Measurements from ENCODE around the gene PROK1. TPM values are rescaled to one million over a fixed set of nuclear protein-coding genes. Genes with fewer than 3 reads are reported as not detected.
"Not testable (repeated sequence)": the region's sequence is repeated elsewhere in the genome, so short reads cannot be mapped to it uniquely, and the experiment has no call there.

Gene PROK1
- total and polyA plus RNA-seq, 2 donors (not counting 1 experiment from before 2014, with no cell fraction given): not detected

GRCh38 chr1:110434946-110435345, 16.0 kb upstream of the PROK1 start:
- ATAC-seq (ENCODE audit: low read depth) (no peak), DNase-seq (no peak)
- Mint-ChIP-seq H3K27ac (no peak overlapping the region), H3K4me1 (no peaks in the 10 kb centered on the region), H3K27me3 (peaks cover 40% of the 10 kb centered on the region), H3K9me3 (ENCODE audit: insufficient read depth) (no peaks in the 10 kb centered on the region), H3K4me3 (no peak overlapping the region)
- WGBS (ENCODE audit: insufficient coverage): 22% methylated on average over 2 of the region's 3 CpGs
- CTCF ChIA-PET: interaction anchor here (0.6 to 2.0 kb wide), 4 partner anchors 89 to 408 kb away, joined by 3 to 7 read pairs (median 4); no protein-coding TSS in a partner anchor
- Histone ChIP-seq H4K20me1 (ENCODE audit: control insufficient read depth, insufficient read depth, low read length, poor library complexity, severe bottlenecking) (no peaks in the 10 kb centered on the region), H3K9me3 (ENCODE audit: control extremely low read depth in 1 of 3, control insufficient read depth in 2 of 3, insufficient read depth in 1 of 3, low read length in 2 of 3) (no peaks in the 10 kb centered on the region), H3K4me3 (ENCODE audit: control extremely low read depth in 1 of 5, extremely low read depth in 1 of 5, insufficient read depth in 1 of 5, low read depth in 2 of 5, low read length in 4 of 5) (no peak overlapping the region), H3K27ac (ENCODE audit: low read length in 2 of 2) (no peak overlapping the region), H2AFZ (ENCODE audit: insufficient read depth, low read depth, low read length, poor library complexity, severe bottlenecking) (no peak overlapping the region), H3K4me2 (replicated peaks; ENCODE audit: low read depth, low read length, poor library complexity, severe bottlenecking) (no peak overlapping the region), H3K79me2 (ENCODE audit: control insufficient read depth, insufficient read depth, low read length) (no peaks in the 10 kb centered on the region), H3K9ac (ENCODE audit: low read length) (no peak overlapping the region), H3K27me3 (replicated peaks in 1 of 4; ENCODE audit: control extremely low read depth in 1 of 4, control insufficient read depth in 3 of 4, insufficient read depth in 4 of 4, low read length in 3 of 4) (peaks cover 0 to 6% (median 3%) of the 10 kb centered on the region in 4 experiments), H3K4me1 (ENCODE audit: control insufficient read depth in 2 of 2, insufficient read depth in 2 of 2, low read length in 2 of 2) (no peaks in the 10 kb centered on the region), H3K36me3 (replicated peaks in 1 of 2; ENCODE audit: control extremely low read depth in 1 of 2, control insufficient read depth in 1 of 2, extremely low read depth in 1 of 2, insufficient read depth in 2 of 2, low read length in 1 of 2) (no peaks in the 10 kb centered on the region)
- POLR2A ChIA-PET: no interaction called here
- intact Hi-C loops (cut with micrococcal nuclease): no loop called here
- TF ChIP-seq EZH2 (IDR thresholded peaks at IDR 0.05; ENCODE audit: borderline replicate concordance, insufficient read depth, low read depth, low read length, poor library complexity, severe bottlenecking): no peak
- TF ChIP-seq, protein P1, sequence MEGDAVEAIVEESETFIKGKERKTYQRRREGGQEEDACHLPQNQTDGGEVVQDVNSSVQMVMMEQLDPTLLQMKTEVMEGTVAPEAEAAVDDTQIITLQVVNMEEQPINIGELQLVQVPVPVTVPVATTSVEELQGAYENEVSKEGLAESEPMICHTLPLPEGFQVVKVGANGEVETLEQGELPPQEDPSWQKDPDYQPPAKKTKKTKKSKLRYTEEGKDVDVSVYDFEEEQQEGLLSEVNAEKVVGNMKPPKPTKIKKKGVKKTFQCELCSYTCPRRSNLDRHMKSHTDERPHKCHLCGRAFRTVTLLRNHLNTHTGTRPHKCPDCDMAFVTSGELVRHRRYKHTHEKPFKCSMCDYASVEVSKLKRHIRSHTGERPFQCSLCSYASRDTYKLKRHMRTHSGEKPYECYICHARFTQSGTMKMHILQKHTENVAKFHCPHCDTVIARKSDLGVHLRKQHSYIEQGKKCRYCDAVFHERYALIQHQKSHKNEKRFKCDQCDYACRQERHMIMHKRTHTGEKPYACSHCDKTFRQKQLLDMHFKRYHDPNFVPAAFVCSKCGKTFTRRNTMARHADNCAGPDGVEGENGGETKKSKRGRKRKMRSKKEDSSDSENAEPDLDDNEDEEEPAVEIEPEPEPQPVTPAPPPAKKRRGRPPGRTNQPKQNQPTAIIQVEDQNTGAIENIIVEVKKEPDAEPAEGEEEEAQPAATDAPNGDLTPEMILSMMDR (IDR thresholded peaks at IDR 0.05): no peak

DNA sequence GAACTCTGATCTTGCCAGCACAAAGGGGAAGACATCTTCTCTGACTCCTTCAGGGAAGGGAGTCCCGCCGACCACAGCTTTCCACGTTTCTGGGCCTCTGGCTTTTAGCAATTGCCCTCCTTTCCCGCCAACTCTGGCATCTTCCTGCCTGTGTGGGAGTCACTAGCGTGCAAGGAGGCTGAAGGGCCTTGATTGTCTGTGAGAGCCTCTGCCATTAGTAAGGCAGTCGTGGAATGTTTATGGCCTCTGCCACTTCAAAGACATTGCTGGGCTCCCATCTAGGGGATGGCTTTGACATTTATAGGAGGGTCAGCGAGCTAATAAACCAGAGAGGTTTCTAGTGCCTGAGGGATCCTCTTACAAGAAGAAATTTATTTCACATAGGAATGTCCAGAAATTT, 14.3 kb upstream of the PROK1 start:
- Histone ChIP-seq H3K4me2 (replicated peaks; ENCODE audit: low read depth, low read length, poor library complexity, severe bottlenecking) (no peak overlapping the region), H3K4me1 (ENCODE audit: control insufficient read depth in 2 of 2, insufficient read depth in 2 of 2, low read length in 2 of 2) (no peaks in the 10 kb centered on the region), H3K27me3 (replicated peaks in 1 of 4; ENCODE audit: control extremely low read depth in 1 of 4, control insufficient read depth in 3 of 4, insufficient read depth in 4 of 4, low read length in 3 of 4) (peaks cover 0 to 6% (median 2%) of the 10 kb centered on the region in 4 experiments), H3K36me3 (replicated peaks in 1 of 2; ENCODE audit: control extremely low read depth in 1 of 2, control insufficient read depth in 1 of 2, extremely low read depth in 1 of 2, insufficient read depth in 2 of 2, low read length in 1 of 2) (no peaks in the 10 kb centered on the region), H3K9me3 (ENCODE audit: control extremely low read depth in 1 of 3, control insufficient read depth in 2 of 3, insufficient read depth in 1 of 3, low read length in 2 of 3) (no peaks in the 10 kb centered on the region), H2AFZ (ENCODE audit: insufficient read depth, low read depth, low read length, poor library complexity, severe bottlenecking) (no peak overlapping the region), H3K27ac (ENCODE audit: low read length in 2 of 2) (no peak overlapping the region), H4K20me1 (ENCODE audit: control insufficient read depth, insufficient read depth, low read length, poor library complexity, severe bottlenecking) (no peaks in the 10 kb centered on the region), H3K4me3 (ENCODE audit: control extremely low read depth in 1 of 5, extremely low read depth in 1 of 5, insufficient read depth in 1 of 5, low read depth in 2 of 5, low read length in 4 of 5) (no peak overlapping the region), H3K9ac (ENCODE audit: low read length) (no peak overlapping the region), H3K79me2 (ENCODE audit: control insufficient read depth, insufficient read depth, low read length) (no peaks in the 10 kb centered on the region)
- H3K4me1 Mint-ChIP-seq: no peaks in the 10 kb centered on the region
- ChIA-PET CTCF (interaction anchor here (0.9 to 2.5 kb wide), 8 partner anchors 21 to 240 kb away, joined by 3 to 12 read pairs (median 4); no protein-coding TSS in a partner anchor), POLR2A (no interaction called here)
- TF ChIP-seq, protein P1 (IDR thresholded peaks at IDR 0.05): no peak
- TF ChIP-seq EZH2 (IDR thresholded peaks at IDR 0.05; ENCODE audit: borderline replicate concordance, insufficient read depth, low read depth, low read length, poor library complexity, severe bottlenecking): no peak
- peaks cover 42% of the 10 kb centered on the region for H3K27me3 Mint-ChIP-seq
- ATAC-seq (ENCODE audit: low read depth) (no peak), DNase-seq (no peak)
- 97% methylated on average over 6 of the region's 7 CpGs for WGBS (ENCODE audit: insufficient coverage)
- no peak overlapping the region for H3K4me3 Mint-ChIP-seq
- intact Hi-C loops (cut with micrococcal nuclease): no loop called here
- H3K9me3 Mint-ChIP-seq (ENCODE audit: insufficient read depth): no peaks in the 10 kb centered on the region
- H3K27ac Mint-ChIP-seq: no peak overlapping the region

GRCh38 chr1:110437645-110438299, 13.2 kb upstream of the PROK1 start:
- DNase-seq; H3K4me1 ChIP-seq (ENCODE audit: control insufficient read depth in 2 of 2, insufficient read depth in 2 of 2, low read length in 2 of 2); H3K36me3 ChIP-seq (replicated peaks in 1 of 2; ENCODE audit: control extremely low read depth in 1 of 2, control insufficient read depth in 1 of 2, extremely low read depth in 1 of 2, insufficient read depth in 2 of 2, low read length in 1 of 2); ATAC-seq (ENCODE audit: low read depth); intact Hi-C loops (cut with micrococcal nuclease); H3K4me3 Mint-ChIP-seq; H3K4me1 Mint-ChIP-seq; H3K27me3 ChIP-seq (replicated peaks in 1 of 4; ENCODE audit: control extremely low read depth in 1 of 4, control insufficient read depth in 3 of 4, insufficient read depth in 4 of 4, low read length in 3 of 4); POLR2A ChIA-PET; H2AFZ ChIP-seq (ENCODE audit: insufficient read depth, low read depth, low read length, poor library complexity, severe bottlenecking); H3K27ac ChIP-seq (ENCODE audit: low read length in 2 of 2); H3K27ac Mint-ChIP-seq; H3K4me2 ChIP-seq (replicated peaks; ENCODE audit: low read depth, low read length, poor library complexity, severe bottlenecking); H3K4me3 ChIP-seq (ENCODE audit: control extremely low read depth in 1 of 5, extremely low read depth in 1 of 5, insufficient read depth in 1 of 5, low read depth in 2 of 5, low read length in 4 of 5); H3K79me2 ChIP-seq (ENCODE audit: control insufficient read depth, insufficient read depth, low read length); H4K20me1 ChIP-seq (ENCODE audit: control insufficient read depth, insufficient read depth, low read length, poor library complexity, severe bottlenecking); H3K9me3 Mint-ChIP-seq (ENCODE audit: insufficient read depth); H3K9ac ChIP-seq (ENCODE audit: low read length); H3K9me3 ChIP-seq (ENCODE audit: control extremely low read depth in 1 of 3, control insufficient read depth in 2 of 3, insufficient read depth in 1 of 3, low read length in 2 of 3): not testable (repeated sequence)
- 82% methylated on average over 9 of the region's 9 CpGs for WGBS (ENCODE audit: insufficient coverage)
- H3K27me3 Mint-ChIP-seq: peaks cover 37% of the 10 kb centered on the region
- CTCF ChIA-PET: interaction anchor here (0.6 to 2.5 kb wide), 5 partner anchors 22 to 234 kb away, joined by 3 to 12 read pairs (median 4); no protein-coding TSS in a partner anchor

All from B cell (primary cell).